C1 segment of cervical spinal cord (tissue), 14 donors: ENCODE measurements around the gene SLC19A1.

Experiments
- DNase-seq, 14 donors: peaks; one replicate each; lab custom pipeline; 2025; lab: John Stamatoyannopoulos, UW

Gene SLC19A1

DNA sequence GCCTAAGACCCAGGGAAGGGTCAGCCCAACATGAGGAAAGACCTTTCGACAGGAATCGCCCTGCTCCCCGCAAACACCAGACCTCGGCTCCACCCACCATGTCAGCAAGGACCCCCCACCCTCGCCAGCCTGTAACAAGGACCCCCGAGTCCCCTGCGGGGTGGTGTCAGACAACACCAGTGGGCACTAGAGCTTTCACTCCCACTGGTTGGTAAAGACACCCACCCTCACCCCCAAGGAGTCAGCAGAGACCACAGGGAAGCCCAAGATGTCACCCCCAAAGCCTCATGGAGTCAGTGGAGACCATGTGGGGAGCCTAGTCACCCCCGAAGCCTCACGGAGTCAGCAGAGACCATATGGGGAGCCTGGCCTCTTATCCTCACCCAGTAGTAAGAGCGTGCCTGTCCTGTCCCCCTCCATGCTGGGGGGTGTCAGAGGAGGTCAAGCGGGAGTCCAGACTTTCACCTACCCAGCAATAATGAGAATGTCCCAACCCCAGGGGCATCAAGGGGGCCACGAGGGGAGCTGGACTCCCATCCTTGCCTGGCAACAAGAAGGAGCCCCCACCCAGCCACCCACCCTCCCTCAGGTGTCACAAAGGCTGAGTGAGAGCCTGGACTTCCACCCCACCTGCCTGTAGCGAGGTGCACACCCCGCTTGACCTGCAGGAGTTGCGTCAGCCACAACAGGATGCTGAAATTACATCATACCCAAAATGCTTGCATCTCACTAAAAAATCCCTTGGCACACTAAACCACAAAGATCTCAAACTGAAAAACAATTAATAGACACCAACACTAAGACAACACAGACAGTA is 24.8 kb downstream of the SLC19A1 start:
- no peak for DNase-seq

DNA sequence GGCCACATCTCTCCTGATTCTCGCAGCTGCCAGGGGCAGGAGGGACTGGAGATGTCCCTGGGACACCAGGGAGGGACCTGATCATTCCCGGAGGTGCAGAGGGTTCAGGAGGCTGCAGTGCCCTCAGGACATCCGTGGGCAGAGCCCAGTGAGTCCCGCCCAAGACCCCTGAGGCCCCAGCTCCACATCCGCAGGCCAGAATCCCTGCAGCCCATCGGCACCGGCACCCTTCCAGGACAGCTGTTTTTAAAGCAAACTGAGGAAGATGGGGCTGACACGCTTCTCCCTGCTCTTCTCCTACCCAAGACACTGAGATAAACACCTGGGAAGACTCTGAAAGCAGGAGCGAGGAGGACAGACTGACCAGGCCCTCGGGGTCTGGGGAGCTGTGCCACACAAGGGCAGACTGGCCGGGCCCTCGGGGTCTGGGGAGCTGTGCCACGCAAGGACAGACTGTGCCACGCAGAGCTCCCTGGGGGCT is 25.5 kb downstream of the SLC19A1 start:
- no peak for DNase-seq

DNA sequence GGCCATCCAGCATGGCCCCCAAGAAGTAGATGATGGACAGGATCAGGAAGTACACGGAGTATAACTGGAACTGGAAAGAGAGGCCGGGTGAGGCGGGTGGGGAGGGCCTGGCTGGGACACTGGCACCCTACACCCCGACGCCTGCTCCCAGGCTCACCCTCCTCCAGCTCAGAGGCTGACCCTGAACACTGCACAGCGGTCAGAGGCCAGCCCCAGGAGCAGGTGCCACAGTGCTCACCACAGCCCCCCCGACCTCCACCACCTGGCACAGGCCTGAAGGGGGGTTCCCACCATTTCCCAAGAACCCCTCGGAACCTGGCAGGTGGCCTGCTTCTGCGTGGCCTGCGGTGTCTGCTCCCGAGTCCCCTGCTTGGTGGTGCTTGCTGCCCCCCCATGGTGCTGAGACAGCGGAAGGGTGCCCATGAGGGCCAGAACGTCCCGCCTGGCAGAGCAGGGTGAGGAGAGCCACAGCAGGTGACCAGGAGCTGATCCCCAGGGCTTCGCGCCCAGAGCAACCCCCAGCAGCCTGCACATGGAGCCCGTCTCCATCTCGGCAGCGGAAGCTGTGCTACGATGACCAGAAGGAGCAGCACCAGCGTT is 26.1 kb downstream of the SLC19A1 start:
- no peak for DNase-seq

DNA sequence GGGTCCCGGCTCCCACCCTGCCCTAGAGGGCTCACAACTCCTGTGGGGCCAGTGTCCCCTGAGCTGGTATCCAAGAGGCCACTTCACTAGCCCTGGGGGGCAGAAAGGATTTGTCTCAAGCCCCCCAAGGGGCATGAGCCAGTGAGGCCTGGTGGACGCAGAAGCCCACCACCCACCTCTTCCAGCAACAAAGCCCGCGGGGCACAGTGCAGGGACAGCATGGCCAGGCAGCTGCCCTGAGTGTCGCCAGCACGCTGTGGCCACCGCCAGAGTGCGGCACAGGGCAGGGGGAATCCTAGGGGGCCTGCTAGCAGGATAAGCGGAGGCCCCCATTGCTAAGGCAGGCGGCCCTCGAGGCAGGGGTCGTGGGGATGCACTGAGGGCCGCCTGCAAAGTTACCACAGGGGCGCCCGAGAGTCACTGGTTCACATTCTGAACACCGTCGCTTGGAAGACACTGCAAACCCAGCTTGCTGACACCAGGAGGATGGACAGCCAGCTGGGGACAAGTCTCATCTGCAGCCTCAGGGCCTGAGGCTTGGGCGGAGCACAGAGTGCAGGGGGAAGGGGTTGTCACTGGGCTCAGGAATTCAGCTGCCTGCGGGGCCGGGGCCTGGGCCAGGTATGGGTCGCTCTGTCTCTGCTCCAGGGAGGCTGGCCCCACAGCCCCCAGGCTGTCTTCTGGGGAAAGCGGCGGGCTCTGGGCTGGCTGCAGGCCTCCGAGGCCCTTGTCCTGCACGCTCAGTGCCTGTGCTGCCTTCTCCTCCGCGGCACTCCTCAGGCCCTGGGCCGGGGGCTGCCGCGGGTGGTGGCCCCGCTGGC is 26.8 kb downstream of the SLC19A1 start:
- DNase-seq, result no peak

DNA sequence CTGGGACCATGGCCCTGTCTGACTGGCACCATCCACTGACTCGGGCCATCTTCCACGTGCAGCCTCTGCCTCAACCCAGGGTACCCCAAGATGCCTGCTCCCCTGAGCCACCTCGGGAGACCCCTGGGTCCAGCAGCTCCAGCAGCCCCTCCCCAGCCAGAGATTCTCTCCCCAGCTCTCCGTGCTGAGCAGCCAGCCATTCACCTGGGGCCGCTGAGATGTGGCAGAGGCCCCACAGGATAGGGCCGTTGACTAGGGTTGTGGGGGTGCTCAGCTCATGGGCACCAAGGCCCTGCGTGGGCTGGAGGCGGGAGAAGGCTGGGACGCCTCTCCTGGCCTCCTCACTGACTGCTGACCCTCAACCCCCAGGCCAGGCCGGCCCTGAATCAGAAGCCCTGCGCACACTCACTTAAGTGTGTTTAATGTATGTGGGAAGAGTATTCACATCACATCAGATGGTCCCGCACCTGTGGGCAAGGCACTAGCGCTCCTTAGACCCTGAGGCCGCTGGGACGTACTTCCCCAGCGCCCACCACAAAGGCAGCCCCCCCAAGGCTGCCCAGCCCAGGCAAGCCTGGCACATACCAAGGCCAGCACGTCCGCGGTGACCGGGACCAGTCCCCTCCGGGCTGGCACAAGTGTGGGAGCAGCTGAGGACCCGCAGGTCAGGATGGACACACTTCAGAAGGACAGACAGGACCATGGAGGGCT is 27.8 kb downstream of the SLC19A1 start:
- no peak for DNase-seq

DNA sequence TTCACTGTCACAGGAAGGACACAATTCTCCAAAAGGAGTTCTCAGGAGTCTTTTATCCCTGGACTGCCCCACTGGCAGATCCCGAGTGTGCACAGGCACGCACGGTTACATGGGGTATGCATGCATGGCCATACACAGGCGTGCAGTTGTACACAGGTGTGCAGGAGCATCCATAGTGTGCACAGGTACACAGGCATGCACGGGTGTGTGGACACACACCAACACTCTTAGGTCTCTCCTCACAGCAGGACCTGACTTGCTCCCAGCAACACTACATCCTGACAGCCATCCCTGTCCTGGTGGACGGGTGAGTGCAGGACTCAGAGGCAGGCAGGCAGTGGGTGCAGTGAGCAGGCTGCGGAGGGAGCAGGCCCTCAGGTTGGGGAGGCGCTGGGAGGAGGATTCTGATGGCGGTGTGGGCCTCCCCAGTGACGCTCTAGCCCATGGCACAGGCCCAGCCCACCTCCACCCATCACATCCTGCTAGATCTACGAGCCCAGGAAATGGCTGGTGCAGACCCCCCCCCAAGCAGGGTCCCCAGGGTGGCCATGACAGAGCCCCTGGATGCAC is 28.4 kb downstream of the SLC19A1 start:
- no peak for DNase-seq

DNA sequence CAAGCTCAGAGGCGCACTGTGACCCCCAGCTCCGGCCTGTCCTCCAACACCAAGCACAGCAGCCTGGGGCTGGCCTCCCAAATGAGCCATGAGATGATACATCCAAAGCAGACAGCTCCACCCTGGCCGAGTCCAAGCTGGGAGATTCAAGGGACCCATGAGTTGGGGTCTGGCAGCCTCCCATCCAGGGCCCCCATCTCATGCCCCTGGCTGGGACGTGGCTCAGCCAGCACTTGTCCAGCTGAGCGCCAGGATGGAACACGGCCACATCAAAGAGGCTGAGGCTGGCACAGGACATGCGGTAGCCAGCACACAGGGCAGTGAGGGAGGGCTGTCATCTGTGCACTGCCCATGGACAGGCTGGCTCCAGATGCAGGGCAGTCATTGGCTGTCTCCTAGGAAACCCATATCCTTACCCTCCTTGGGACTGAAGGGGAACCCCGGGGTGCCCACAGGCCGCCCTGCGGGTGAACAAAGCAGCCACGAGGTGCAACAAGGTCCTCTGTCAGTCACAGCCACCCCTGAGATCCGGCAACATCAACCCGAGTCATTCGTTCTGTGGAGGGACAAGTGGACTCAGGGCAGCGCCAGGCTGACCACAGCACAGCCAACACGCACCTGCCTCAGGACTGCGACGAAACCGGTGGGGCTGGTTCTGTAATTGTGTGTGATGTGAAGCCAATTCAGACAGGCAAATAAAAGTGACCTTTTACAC is 29.1 kb downstream of the SLC19A1 start:
- DNase-seq, result no peak

DNA sequence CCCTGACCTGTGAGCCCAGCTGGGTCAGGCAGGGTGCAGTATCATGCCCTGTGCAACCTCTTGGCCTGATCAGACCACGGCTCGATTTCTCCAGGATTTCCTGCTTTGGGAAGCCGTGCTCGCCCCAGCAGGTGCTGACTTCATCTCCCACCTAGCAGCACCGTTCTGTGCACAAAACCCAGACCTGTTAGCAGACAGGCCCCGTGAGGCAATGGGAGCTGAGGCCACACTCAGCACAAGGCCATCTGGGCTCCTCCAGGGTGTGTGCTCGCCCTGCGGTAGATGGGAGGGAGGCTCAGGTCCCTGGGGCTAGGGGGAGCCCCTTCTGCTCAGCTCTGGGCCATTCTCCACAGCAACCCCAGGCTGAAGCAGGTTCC is 29.6 kb downstream of the SLC19A1 start:
- no peak for DNase-seq

DNA sequence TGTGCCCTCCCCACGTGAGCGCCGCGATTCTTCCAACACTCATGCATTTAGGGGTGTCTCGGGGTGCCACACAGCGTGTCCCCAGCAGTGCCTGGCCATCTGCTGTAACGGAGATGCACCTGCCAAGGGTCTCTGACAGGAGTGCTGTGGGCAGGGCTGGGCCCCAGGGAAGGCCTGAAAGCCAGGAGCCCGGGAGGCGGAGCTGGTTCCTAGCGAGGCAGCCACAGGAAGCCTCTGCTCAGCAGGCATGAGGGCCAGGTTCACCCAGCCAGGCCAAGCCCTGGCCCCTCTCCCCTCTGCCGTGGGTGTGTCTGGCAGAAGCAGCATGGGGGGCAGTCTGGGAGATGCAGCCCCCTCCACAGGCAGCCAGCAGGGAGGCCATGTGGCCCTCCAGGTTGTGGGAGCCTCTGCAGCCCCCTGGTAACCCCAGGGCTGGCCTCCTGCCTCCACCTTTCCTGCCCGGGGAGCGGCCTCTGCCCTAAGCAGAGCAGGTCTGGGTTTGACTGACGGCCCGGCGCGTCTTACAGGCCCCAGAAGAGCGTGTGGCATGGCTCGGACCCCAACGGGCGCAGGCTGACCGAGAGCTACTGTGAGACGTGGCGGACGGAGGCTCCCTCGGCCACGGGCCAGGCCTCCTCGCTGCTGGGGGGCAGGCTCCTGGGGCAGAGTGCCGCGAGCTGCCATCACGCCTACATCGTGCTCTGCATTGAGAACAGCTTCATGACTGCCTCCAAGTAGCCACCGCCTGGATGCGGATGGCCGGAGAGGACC is 30.4 kb downstream of the SLC19A1 start:
- no peak for DNase-seq

DNA sequence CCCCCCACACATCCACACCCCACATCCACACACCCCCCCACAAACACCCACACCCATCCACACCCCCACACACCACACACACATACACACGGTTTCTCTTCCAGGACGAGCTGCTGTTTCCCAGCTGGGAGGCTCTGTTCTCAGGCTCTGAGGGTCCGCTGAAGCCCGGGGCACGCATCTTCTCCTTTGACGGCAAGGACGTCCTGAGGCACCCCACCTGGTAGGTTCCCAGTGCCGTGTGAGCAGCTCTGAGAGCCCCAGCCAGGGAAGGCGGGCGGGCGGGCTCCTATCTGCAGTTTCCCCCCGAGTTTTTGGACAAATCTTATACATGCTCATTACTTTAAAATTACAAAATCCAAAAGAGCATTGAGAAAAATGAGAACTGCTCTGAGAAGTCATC is 31.2 kb downstream of the SLC19A1 start:
- no peak for DNase-seq

DNA sequence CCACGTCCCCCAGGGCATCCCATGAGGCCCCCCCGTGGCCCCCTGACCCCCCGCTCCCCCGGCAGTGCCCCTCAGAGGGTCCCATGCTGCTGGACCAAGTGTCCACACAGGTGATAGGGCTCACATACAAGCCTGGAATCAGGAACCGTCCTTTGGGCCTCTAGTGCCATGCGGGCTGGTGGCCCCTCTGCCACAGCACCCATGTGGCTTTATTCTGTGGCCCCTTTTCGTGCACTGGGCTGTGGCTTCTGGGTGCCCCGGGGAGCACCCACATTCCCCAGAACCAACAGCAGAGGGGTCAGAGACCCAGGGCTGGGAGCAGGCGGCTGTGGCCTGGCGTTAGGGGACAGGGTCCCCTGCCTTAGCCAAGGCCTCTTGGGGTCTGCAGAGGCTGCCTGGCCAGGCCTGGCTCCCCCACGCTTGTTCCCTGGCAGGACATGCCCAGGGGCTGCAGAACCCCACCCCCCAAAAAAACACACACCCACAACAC is 31.7 kb downstream of the SLC19A1 start:
- DNase-seq, result no peak

DNA sequence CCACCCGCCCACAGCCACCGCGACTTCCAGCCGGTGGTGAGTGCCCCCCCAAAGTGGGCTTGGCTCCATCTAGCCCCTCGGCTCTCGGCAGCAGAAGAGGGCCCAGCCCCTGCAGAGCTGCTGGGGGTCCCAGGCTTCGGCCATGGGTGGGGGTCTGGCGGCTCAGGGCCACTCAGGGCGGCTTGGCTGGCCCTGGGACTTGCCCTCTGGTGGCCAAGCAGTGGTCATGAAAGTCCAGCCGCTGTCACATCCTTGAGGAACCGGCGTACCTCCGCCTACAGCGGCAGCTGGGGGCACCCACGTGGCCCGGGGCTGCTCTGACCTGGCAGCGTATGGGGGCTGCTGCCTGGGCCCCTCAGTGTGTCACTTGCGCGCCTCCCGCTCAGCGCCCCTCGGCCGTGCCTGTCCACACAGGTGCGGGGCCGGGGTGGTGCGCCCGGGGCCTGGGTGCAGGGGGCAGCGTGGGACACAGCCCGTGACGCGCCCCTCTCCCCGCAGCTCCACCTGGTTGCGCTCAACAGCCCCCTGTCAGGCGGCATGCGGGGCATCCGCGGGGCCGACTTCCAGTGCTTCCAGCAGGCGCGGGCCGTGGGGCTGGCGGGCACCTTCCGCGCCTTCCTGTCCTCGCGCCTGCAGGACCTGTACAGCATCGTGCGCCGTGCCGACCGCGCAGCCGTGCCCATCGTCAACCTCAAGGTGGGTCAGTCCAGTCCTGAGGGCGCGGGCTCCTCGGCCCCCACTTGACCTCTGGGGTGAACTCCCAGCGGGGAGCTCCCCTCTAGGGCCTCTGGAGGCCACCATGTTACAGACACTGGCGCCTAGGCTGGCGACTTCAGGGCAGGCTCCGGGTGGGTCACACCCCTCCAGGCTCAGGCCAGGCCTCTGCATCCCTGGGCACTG is 32.4 kb downstream of the SLC19A1 start:
- DNase-seq, result no peak

DNA sequence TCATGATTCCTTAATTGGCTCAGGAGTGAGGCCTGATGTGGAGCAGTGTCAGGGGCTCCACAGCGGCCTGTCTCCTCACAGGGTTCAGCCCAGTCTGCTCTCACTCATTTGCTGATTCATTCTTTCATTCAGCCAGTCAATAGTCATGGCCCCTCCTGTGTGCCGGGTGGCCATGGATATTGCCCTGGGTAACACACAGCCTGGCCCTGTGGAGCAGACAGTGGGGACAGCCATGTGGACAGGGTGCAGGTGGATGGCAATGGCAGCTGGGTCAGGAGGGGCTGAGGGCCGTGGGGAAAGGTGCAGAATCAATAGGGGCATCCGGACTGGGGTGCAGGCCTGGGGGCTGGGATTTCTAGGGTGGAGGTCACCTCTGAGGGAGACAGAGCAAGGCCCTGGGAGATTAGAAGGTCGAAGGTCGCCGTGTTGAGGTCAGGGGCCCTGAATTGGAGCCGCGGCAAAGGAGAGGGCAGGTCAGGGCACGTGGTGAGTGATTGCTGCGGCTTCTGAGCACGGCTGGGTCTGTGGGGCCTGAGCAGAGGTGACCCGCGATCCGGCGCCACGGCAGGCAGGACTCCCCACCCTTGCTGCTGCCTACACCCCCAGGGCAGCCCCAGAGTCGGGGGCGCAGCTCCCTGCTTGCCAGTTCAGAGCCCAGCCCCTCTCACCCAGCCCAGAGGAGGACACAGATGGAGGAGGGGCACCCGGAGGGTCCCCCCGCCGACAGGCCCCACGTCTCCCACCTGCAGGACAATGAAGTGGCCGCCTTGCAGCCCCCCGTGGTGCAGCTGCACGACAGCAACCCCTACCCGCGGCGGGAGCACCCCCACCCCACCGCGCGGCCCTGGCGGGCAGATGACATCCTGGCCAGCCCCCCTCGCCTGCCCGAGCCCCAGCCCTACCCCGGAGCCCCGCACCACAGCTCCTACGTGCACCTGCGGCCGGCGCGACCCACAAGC is 33.4 kb downstream of the SLC19A1 start:
- no peak for DNase-seq

DNA sequence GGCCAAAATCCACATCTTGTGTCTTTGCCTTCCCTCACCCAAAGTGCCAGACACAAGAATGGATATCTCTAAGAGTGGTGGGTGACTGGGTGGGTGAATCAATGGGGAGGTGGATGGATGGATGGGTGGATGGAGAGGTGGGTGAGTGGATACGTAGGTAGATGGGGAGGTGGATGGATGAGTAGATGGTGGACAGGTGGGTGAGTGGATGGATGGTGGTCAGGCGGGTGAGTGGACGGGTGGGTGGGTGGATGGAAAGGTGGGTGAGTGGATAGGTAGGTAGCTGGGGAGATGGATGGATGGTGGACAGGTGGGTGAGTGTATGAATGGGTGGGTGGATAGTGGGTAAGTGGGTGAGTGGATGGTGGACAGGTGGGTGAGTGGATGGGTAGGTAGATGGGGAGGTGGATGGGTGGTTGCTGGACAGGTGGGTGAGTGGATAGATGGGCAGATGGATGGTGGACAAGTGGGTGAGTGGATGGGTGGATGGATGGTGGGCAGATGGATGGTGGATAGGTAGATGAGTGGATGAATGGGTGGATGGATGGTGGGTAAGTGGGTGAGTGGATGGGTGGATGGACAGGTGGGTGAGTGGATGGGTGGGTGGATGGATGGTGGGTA is 34.2 kb downstream of the SLC19A1 start:
- no peak for DNase-seq

DNA sequence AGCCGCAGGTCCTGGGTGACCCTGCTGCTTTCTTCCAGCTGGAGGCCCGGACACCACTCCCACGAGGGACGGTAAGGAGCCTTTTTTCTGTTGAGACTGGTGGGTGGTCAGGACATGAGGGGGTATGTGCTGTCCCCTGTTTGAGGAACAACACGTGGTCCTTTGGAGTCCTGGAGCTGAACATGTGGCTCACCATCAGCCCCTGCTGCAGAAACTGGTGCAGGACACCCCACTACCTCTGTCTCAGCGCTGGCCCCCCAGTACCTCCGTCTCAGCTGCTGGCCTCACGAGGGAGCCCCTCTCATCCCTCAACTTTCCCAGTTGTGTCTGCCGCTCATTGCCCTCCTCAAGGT is 34.7 kb downstream of the SLC19A1 start:
- no peak for DNase-seq

DNA sequence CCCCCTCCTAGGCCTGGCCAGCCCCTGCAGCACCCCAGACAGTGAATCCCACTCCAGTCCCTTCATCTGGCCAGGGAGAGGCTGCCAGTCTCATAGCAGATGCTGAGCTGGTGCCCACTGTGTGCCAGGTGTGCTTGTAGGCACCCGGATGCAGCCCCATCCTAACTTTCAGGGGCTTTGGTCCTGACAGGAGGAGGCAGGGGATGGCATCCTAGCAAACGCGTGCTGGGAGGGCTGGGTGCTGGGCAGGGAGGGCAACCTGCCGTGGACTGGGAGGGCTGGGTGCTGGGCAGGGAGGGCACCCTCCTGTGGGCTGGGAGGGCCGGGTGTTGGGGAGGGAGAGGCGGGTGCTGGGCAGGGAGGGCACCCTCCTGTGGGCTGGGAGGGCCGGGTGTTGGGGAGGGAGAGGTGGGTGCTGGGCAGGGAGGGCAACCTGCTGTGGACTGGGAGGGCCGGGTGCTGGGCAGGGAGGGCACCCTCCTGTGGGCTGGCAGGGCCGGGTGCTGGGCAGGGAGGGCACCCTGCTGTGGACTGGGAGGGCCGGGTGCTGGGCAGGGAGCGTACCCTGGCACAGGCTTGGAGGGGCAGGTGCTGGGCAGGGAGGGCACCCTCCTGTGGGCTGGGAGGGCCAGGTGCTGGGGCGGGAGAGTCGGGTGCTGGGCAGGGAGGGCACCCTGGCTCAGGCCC is 35.3 kb downstream of the SLC19A1 start:
- DNase-seq, result no peak
